ENCODE measurements around the gene LRRC75A. TPM values are rescaled to one million over a fixed set of nuclear protein-coding genes. Genes with fewer than 3 reads are reported as not detected.

The LRRC75A gene
- total and polyA plus RNA-seq, 2 of the 13 experiments (the other 11 are each of a cell fraction or from before 2014, with no cell fraction given), result 0.03 TPM; not detected in 1

DNA sequence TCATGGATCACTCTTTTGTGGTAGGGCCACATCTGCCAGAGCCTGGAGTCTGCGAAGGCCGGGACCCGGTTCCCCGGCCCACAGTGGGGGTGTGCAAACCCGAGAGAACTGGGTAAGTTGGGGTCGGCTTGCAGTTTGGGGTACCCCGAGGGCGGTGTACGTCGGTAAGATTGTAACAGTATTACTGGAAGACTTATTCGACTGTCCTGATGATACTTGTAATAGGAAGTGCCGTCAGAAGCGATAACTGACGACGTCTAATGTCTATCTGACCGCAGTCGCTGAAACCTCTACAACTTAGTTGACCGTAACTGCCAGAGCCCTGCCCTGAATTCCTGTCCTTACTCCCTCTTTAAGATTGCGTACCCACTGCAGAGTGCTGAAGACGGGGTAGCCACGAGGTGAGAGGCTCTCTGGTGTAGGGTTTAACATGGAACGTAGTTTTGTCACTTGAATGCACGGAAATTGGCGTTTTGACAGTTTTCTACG, 52.6 kb downstream of the LRRC75A start (continued):
- TF ChIP-seq, protein P1, sequence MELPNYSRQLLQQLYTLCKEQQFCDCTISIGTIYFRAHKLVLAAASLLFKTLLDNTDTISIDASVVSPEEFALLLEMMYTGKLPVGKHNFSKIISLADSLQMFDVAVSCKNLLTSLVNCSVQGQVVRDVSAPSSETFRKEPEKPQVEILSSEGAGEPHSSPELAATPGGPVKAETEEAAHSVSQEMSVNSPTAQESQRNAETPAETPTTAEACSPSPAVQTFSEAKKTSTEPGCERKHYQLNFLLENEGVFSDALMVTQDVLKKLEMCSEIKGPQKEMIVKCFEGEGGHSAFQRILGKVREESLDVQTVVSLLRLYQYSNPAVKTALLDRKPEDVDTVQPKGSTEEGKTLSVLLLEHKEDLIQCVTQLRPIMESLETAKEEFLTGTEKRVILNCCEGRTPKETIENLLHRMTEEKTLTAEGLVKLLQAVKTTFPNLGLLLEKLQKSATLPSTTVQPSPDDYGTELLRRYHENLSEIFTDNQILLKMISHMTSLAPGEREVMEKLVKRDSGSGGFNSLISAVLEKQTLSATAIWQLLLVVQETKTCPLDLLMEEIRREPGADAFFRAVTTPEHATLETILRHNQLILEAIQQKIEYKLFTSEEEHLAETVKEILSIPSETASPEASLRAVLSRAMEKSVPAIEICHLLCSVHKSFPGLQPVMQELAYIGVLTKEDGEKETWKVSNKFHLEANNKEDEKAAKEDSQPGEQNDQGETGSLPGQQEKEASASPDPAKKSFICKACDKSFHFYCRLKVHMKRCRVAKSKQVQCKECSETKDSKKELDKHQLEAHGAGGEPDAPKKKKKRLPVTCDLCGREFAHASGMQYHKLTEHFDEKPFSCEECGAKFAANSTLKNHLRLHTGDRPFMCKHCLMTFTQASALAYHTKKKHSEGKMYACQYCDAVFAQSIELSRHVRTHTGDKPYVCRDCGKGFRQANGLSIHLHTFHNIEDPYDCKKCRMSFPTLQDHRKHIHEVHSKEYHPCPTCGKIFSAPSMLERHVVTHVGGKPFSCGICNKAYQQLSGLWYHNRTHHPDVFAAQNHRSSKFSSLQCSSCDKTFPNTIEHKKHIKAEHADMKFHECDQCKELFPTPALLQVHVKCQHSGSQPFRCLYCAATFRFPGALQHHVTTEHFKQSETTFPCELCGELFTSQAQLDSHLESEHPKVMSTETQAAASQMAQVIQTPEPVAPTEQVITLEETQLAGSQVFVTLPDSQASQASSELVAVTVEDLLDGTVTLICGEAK (IDR thresholded peaks at IDR 0.05), result no peak
- TF ChIP-seq, protein P1 (CRISPR knock-in tag; IDR thresholded peaks at IDR 0.05), result peak; percentile 1; the same call in 1 of the 2 replicates
- 0 out of 2 replicates have a peak, but pooled peaks have one; percentile 16 for TF ChIP-seq TSC22D2 (CRISPR knock-in tag; IDR thresholded peaks at IDR 0.05; ENCODE audit: borderline replicate concordance)
- TF ChIP-seq MZF1 (CRISPR knock-in tag; IDR thresholded peaks at IDR 0.05; ENCODE audit: borderline replicate concordance), result no peak
- peak; percentile 21 for TF ChIP-seq ASH2L (IDR thresholded peaks at IDR 0.05; ENCODE audit: insufficient read length, low read depth, low read length)
- peak; percentile 46; the same call in 1 of the 2 replicates for TF ChIP-seq NAIF1 (CRISPR knock-in tag; IDR thresholded peaks at IDR 0.05; ENCODE audit: borderline replicate concordance)
- TF ChIP-seq PRMT3 (CRISPR knock-in tag; IDR thresholded peaks at IDR 0.05; ENCODE audit: borderline replicate concordance, low read depth), result peak; percentile 26; the same call in 1 of the 2 replicates
- TF ChIP-seq, protein P2, sequence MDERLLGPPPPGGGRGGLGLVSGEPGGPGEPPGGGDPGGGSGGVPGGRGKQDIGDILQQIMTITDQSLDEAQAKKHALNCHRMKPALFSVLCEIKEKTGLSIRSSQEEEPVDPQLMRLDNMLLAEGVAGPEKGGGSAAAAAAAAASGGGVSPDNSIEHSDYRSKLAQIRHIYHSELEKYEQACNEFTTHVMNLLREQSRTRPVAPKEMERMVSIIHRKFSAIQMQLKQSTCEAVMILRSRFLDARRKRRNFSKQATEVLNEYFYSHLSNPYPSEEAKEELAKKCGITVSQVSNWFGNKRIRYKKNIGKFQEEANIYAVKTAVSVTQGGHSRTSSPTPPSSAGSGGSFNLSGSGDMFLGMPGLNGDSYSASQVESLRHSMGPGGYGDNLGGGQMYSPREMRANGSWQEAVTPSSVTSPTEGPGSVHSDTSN (CRISPR knock-in tag; IDR thresholded peaks at IDR 0.05), result no peak
- TF ChIP-seq ZNF431 (CRISPR knock-in tag; IDR thresholded peaks at IDR 0.05; ENCODE audit: borderline replicate concordance, low read depth), result no peak
- TF ChIP-seq NFE2L1 (CRISPR knock-in tag; IDR thresholded peaks at IDR 0.05; ENCODE audit: borderline replicate concordance), result 0 out of 2 replicates have a peak, but pooled peaks have one; percentile 9
- no peak for TF ChIP-seq FIP1L1 (IDR thresholded peaks at IDR 0.05; ENCODE audit: borderline replicate concordance, insufficient read depth, low read depth, low read length)
- TF ChIP-seq RBFOX2 (IDR thresholded peaks at IDR 0.05; ENCODE audit: low read depth, low read length), result peak; percentile 76
- TF ChIP-seq, protein P3, sequence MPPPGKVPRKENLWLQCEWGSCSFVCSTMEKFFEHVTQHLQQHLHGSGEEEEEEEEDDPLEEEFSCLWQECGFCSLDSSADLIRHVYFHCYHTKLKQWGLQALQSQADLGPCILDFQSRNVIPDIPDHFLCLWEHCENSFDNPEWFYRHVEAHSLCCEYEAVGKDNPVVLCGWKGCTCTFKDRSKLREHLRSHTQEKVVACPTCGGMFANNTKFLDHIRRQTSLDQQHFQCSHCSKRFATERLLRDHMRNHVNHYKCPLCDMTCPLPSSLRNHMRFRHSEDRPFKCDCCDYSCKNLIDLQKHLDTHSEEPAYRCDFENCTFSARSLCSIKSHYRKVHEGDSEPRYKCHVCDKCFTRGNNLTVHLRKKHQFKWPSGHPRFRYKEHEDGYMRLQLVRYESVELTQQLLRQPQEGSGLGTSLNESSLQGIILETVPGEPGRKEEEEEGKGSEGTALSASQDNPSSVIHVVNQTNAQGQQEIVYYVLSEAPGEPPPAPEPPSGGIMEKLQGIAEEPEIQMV (CRISPR knock-in tag; IDR thresholded peaks at IDR 0.05; ENCODE audit: low read depth), result 0 out of 2 replicates have a peak, but pooled peaks have one; percentile 2
- peak; percentile 59; the same call in 1 of the 2 replicates for TF ChIP-seq ZSCAN30 (CRISPR knock-in tag; IDR thresholded peaks at IDR 0.05)
- peak; percentile 53 for TF ChIP-seq ZNF878 (CRISPR knock-in tag; IDR thresholded peaks at IDR 0.05)
- TF ChIP-seq, protein P4, sequence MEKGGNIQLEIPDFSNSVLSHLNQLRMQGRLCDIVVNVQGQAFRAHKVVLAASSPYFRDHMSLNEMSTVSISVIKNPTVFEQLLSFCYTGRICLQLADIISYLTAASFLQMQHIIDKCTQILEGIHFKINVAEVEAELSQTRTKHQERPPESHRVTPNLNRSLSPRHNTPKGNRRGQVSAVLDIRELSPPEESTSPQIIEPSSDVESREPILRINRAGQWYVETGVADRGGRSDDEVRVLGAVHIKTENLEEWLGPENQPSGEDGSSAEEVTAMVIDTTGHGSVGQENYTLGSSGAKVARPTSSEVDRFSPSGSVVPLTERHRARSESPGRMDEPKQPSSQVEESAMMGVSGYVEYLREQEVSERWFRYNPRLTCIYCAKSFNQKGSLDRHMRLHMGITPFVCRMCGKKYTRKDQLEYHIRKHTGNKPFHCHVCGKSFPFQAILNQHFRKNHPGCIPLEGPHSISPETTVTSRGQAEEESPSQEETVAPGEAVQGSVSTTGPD (CRISPR knock-in tag; IDR thresholded peaks at IDR 0.05), result no peak
